H1 (cell line): ENCODE measurements around the gene CTXN3. TPM values are rescaled to one million over a fixed set of nuclear protein-coding genes. Genes with fewer than 3 reads are reported as not detected.

ENCODE experiments used
- CTCF ChIA-PET: fragments of 300-600 bp; sonication (Branson Sonifier 250); formaldehyde crosslinking; loops from one replicate; lab custom pipeline; 2021; ENCODE audit not compliant: partially characterized antibody; lab: Charles Lee
- POLR2A ChIA-PET: fragments of 300-600 bp; sonication (Branson Sonifier 250); formaldehyde crosslinking; loops from one replicate; lab custom pipeline; 2021; ENCODE audit warnings: inconsistent platforms; ENCODE audit not compliant: partially characterized antibody; lab: Charles Lee
- DNase-seq, 2 experiments: peaks; one replicate each; pipeline versions ENCODE4 v3.0.0 to v3.0.0-alpha.2; 2010 to 2022; ENCODE audit warnings: low spot score in 2 of 2, low read depth in 1 of 2, mixed read lengths in 1 of 2
- FAIRE-seq: peaks from 2 replicates; lab custom pipeline; 2011; peaks lifted over from hg19 to GRCh38; lab: Jason Lieb, UNC
- H2AFZ ChIP-seq: 2 replicates; pipeline ENCODE4 v1.8.1; 2012; ENCODE audit warnings: low read length, inconsistent platforms
- H2AK5ac ChIP-seq: 2 replicates; pipeline ENCODE4 v1.6.1; 2013; ENCODE audit warnings: low read depth, low read length
- H2BK120ac ChIP-seq: replicated peaks from 2 replicates; pipeline ENCODE3; 2013; ENCODE audit warnings: low read depth, low read length, inconsistent platforms
- H2BK12ac ChIP-seq: 2 replicates; pipeline ENCODE4 v1.6.1; 2013; ENCODE audit warnings: low read depth, low read length
- H2BK15ac ChIP-seq: 2 replicates; pipeline ENCODE4 v1.6.1; 2013; ENCODE audit warnings: low read length
- H2BK20ac ChIP-seq: 2 replicates; pipeline ENCODE4 v1.6.1; 2013; ENCODE audit warnings: low read length
- H2BK5ac ChIP-seq: 2 replicates; pipeline ENCODE4 v1.6.1; 2013; ENCODE audit warnings: low read depth, low read length
- H3K14ac ChIP-seq: 2 replicates; pipeline ENCODE4 v1.6.1; 2013; ENCODE audit warnings: inconsistent platforms; ENCODE audit not compliant: insufficient read length
- H3K18ac ChIP-seq: 2 replicates; pipeline ENCODE4 v1.6.1; 2013; ENCODE audit warnings: low read length; ENCODE audit errors: extremely low read depth
- H3K23ac ChIP-seq: 2 replicates; pipeline ENCODE4 v1.6.1; 2013; ENCODE audit warnings: inconsistent platforms; ENCODE audit not compliant: insufficient read length
- H3K23me2 ChIP-seq: 2 replicates; pipeline ENCODE4 v1.6.1; 2013; ENCODE audit warnings: low read depth, low read length
- H3K27ac ChIP-seq: 2 replicates; pipeline ENCODE4 v1.6.1; 2011; ENCODE audit warnings: low read depth, low read length, inconsistent platforms
- H3K27me3 ChIP-seq, 4 experiments: replicated peaks in 1 of 4; 1 replicate in 1 of 4; 2 replicates in 3 of 4; pipeline versions ENCODE4 v1.6.1 to v1.8.1; 2011 to 2013; ENCODE audit warnings: low read length in 3 of 4, mild to moderate bottlenecking in 3 of 4, inconsistent platforms in 2 of 4, mixed read lengths in 2 of 4, moderate library complexity in 1 of 4; ENCODE audit not compliant: control insufficient read depth in 3 of 4, insufficient read depth in 3 of 4; ENCODE audit errors: extremely low read depth in 1 of 4
- H3K36me3 ChIP-seq, 4 experiments: 2 replicates each; pipeline versions ENCODE4 v1.6.1 to v1.8.1; 2011 to 2013; ENCODE audit warnings: mild to moderate bottlenecking in 4 of 4, low read length in 3 of 4, moderate library complexity in 2 of 4, control low read depth in 1 of 4, inconsistent platforms in 1 of 4; ENCODE audit not compliant: insufficient read depth in 4 of 4, control insufficient read depth in 2 of 4
- H3K4ac ChIP-seq: replicated peaks from 2 replicates; pipeline ENCODE3; 2013; ENCODE audit warnings: low read length, low read depth, mixed read lengths, inconsistent platforms; ENCODE audit not compliant: insufficient read length
- H3K4me1 ChIP-seq, 4 experiments: replicated peaks in 1 of 4; 1 replicate in 1 of 4; 2 replicates in 3 of 4; pipeline versions ENCODE4 v1.6.1 to v1.8.1; 2011 to 2013; ENCODE audit warnings: low read length in 3 of 4, inconsistent platforms in 2 of 4, mixed read lengths in 1 of 4; ENCODE audit not compliant: insufficient read depth in 4 of 4, control insufficient read depth in 3 of 4
- H3K4me2 ChIP-seq, 2 experiments: 2 replicates each; pipeline versions ENCODE4 v1.6.1 to v1.8.1; 2011 to 2013; ENCODE audit warnings: low read depth in 2 of 2, low read length in 2 of 2, control low read depth in 1 of 2, inconsistent platforms in 1 of 2, mild to moderate bottlenecking in 1 of 2; ENCODE audit not compliant: insufficient read depth in 1 of 2
- H3K4me3 ChIP-seq, 4 experiments: fragments of 200-600, 300-600 bp in 1 of 4; sonication (generic), shearing (Covaris generic), sonication (Bioruptor Twin) in 1 of 4; 2 replicates each; pipeline versions ENCODE4 v1.5.1 to v1.8.1; 2011 to 2016; ENCODE audit warnings: low read length in 4 of 4, low read depth in 3 of 4, control low read depth in 2 of 4, inconsistent platforms in 2 of 4, mild to moderate bottlenecking in 2 of 4, mixed read lengths in 1 of 4, moderate library complexity in 1 of 4; ENCODE audit not compliant: insufficient read depth in 2 of 4; ENCODE audit errors: extremely low read depth in 1 of 4
- H3K56ac ChIP-seq: replicated peaks from 2 replicates; pipeline ENCODE3; 2013; ENCODE audit warnings: low read depth, mild to moderate bottlenecking, mixed read lengths, low read length, inconsistent platforms; ENCODE audit not compliant: insufficient read length
- H3K79me1 ChIP-seq: 2 replicates; pipeline ENCODE4 v1.6.1; 2013; ENCODE audit warnings: low read depth, low read length, control low read depth
- H3K79me2 ChIP-seq, 2 experiments: 2 replicates each; pipeline versions ENCODE4 v1.6.1 to v1.8.1; 2012 to 2013; ENCODE audit warnings: low read length in 2 of 2, mild to moderate bottlenecking in 2 of 2, inconsistent platforms in 1 of 2; ENCODE audit not compliant: insufficient read depth in 2 of 2, control insufficient read depth in 1 of 2
- H3K9ac ChIP-seq, 4 experiments: replicated peaks in 1 of 4; 1 replicate in 1 of 4; 2 replicates in 3 of 4; pipeline versions ENCODE4 v1.6.1 to v1.8.1; 2011 to 2013; ENCODE audit warnings: low read depth in 3 of 4, low read length in 3 of 4, control low read depth in 2 of 4, mild to moderate bottlenecking in 2 of 4, moderate library complexity in 2 of 4, inconsistent platforms in 1 of 4; ENCODE audit errors: extremely low read depth in 1 of 4
- H3K9me3 ChIP-seq, 2 experiments: 2 replicates each; pipeline versions ENCODE4 v1.6.1 to v1.8.1; 2012 to 2013; ENCODE audit warnings: mild to moderate bottlenecking in 2 of 2, moderate library complexity in 2 of 2, control low read depth in 1 of 2, inconsistent platforms in 1 of 2, low read depth in 1 of 2, low read length in 1 of 2, mixed read lengths in 1 of 2; ENCODE audit not compliant: insufficient read depth in 2 of 2
- H4K20me1 ChIP-seq, 2 experiments: replicated peaks in 1 of 2; 2 replicates each; pipeline versions ENCODE3 to v1.8.1; 2011 to 2013; ENCODE audit warnings: inconsistent platforms in 2 of 2, low read length in 2 of 2, mild to moderate bottlenecking in 1 of 2; ENCODE audit not compliant: insufficient read depth in 2 of 2, control insufficient read depth in 1 of 2
- H4K5ac ChIP-seq: 2 replicates; pipeline ENCODE4 v1.6.1; 2013; ENCODE audit warnings: low read length, low read depth, mixed read lengths, inconsistent platforms; ENCODE audit not compliant: insufficient read length
- H4K8ac ChIP-seq: 2 replicates; pipeline ENCODE4 v1.8.0; 2013; ENCODE audit warnings: mild to moderate bottlenecking, moderate library complexity, low read length, inconsistent platforms; ENCODE audit not compliant: insufficient read depth; ENCODE audit errors: extremely low read depth
- H4K91ac ChIP-seq: replicated peaks from 2 replicates; pipeline ENCODE3; 2013; ENCODE audit warnings: low read length, mixed read lengths, inconsistent platforms; ENCODE audit not compliant: insufficient read length
- ATF2 ChIP-seq: IDR thresholded peaks from 2 replicates; pipeline ENCODE4 v1.6.1; 2012; ENCODE audit warnings: low read length, inconsistent platforms
- NRF1 ChIP-seq: IDR thresholded peaks from 2 replicates; pipeline ENCODE4 v1.6.1; 2011; ENCODE audit warnings: mild to moderate bottlenecking, low read depth, low read length, improper control_type of control experiment
- RFX5 ChIP-seq: IDR thresholded peaks from 2 replicates; pipeline ENCODE4 v1.6.1; 2011; ENCODE audit warnings: low read depth, low read length, improper control_type of control experiment, borderline replicate concordance
- WGBS, 2 experiments: shearing (Covaris generic) in 1 of 2; methylation state at CpG; one replicate each; pipeline versions ENCODE4 v1.1.6 to v1.1.7; 2013 to 2015; ENCODE audit warnings: low lambda C conversion rate in 2 of 2, mixed read lengths in 2 of 2, inconsistent platforms in 1 of 2, low coverage in 1 of 2, missing lambda C conversion rate in 1 of 2; ENCODE audit not compliant: insufficient replicate concordance in 2 of 2, insufficient coverage in 1 of 2, insufficient read length in 1 of 2; ENCODE audit errors: extremely low coverage in 1 of 2, missing lambda C conversion rate in 1 of 2; 5-methylcytosine and 5-hydroxymethylcytosine counted together
- polyA plus RNA-seq, 7 experiments: library from polyadenylated mRNA; depleted of rRNA in 3 of 7; stranded (reverse) in 5 of 7; unstranded in 2 of 7; fragments of >200 nt in 5 of 7; fragments of 200-250 nt in 2 of 7; gene quantifications; 1 replicate in 5 of 7; 2 replicates in 1 of 7; 4 replicates in 1 of 7; pipeline versions ENCODE4 v1.2.1 to v1.2.3, GENCODE V29; 2011 to 2013; ENCODE audit warnings: missing spikeins in 2 of 7, mixed read lengths in 2 of 7
- total RNA-seq: library from RNA; stranded (reverse); fragmentation: NEBNext Ultra II Directional; extraction: Animal tissue kit (Norgen Biotek cat#: 25700); gene quantifications from 2 replicates; pipeline ENCODE4 v1.2.1, GENCODE V29; 2021

Gene CTXN3
- total and polyA plus RNA-seq, 2 of the 8 experiments (the other 6 are each of a cell fraction or from before 2014, with no cell fraction given) = 0.05 TPM; not detected in 1

- CTCF ChIA-PET = interaction anchor here (0.7 to 1.5 kb wide), 6 partner anchors 9 to 222 kb away, joined by 3 read pairs; no protein-coding TSS in a partner anchor
- TF ChIP-seq RFX5 = no peak
- no peak for TF ChIP-seq ATF2
- TF ChIP-seq NRF1 = no peak
These were observed 3.6 kb upstream of the CTXN3 start for GRCh38 chr5:127645300-127645726.

More at GRCh38 chr5:127645300-127645726, 3.6 kb upstream of the CTXN3 start:
- Histone ChIP-seq H3K9ac (no peak overlapping the region), H3K79me2 (no peaks in the 10 kb centered on the region), H3K4me1 (peaks cover 0 to 15% (median 7%) of the 10 kb centered on the region in 4 experiments; a peak in 5 of 7 replicates), H2BK20ac (no peak overlapping the region), H3K14ac (no peak overlapping the region), H3K27me3 (no peaks in the 10 kb centered on the region), H2BK15ac (no peak overlapping the region), H3K4me3 (no peak overlapping the region), H4K5ac (no peak overlapping the region), H2AK5ac (no peak overlapping the region), H2BK12ac (no peak overlapping the region), H4K91ac (no peak overlapping the region), H3K27ac (no peak overlapping the region), H3K23ac (no peak overlapping the region), H3K4me2 (no peak overlapping the region), H3K79me1 (no peaks in the 10 kb centered on the region), H3K18ac (no peak overlapping the region), H2BK120ac (no peak overlapping the region), H3K9me3 (no peaks in the 10 kb centered on the region), H2BK5ac (no peak overlapping the region), H2AFZ (no peak overlapping the region), H3K4ac (no peak overlapping the region), H3K56ac (no peak overlapping the region), H4K8ac (no peak overlapping the region), H3K23me2 (no peaks in the 10 kb centered on the region), H3K36me3 (no peaks in the 10 kb centered on the region), H4K20me1 (no peaks in the 10 kb centered on the region)
- FAIRE-seq = no peak
- POLR2A ChIA-PET = no interaction called here
- 92% methylated on average over 2 of the region's 2 CpGs; no CpG with 5 or more reads in 1 of the 2 experiments for WGBS, 2 experiments
- no peak for DNase-seq
